Karpas-422 (cell line): Measurements from ENCODE around the gene TFDP1. TPM values are rescaled to one million over a fixed set of nuclear protein-coding genes. Genes with fewer than 3 reads are reported as not detected.

Experiments
- DNase-seq: peaks from one replicate; pipeline ENCODE4 v3.0.0-alpha.2; 2015
- H2AFZ ChIP-seq: fragments of 200-600 bp; sonication (generic); 2 replicates; pipeline ENCODE4 v1.6.1; 2014; ENCODE audit warnings: antibody characterized with exemption, low read length, mixed read lengths
- H3K27ac ChIP-seq: fragments of 200-600 bp; sonication (generic); 2 replicates; pipeline ENCODE4 v1.5.1; 2014; ENCODE audit warnings: mild to moderate bottlenecking, low read length, moderate library complexity
- H3K27me3 ChIP-seq: fragments of 200-600 bp; sonication (generic); 2 replicates; pipeline ENCODE4 v1.6.1; 2014; ENCODE audit warnings: low read length, mixed read lengths
- H3K36me3 ChIP-seq: fragments of 200-600 bp; sonication (generic); 2 replicates; pipeline ENCODE4 v1.6.1; 2014; ENCODE audit warnings: low read length, mixed read lengths; ENCODE audit not compliant: insufficient read depth
- H3K4me1 ChIP-seq: fragments of 200-600 bp; sonication (generic); 2 replicates; pipeline ENCODE4 v1.6.1; 2014; ENCODE audit warnings: mild to moderate bottlenecking, low read length, mixed read lengths
- H3K4me2 ChIP-seq: fragments of 200-600 bp; sonication (generic); 2 replicates; pipeline ENCODE4 v1.6.1; 2014; ENCODE audit warnings: low read length, low read depth, mild to moderate bottlenecking; ENCODE audit not compliant: poor library complexity, severe bottlenecking
- H3K4me3 ChIP-seq: fragments of 200-600 bp; sonication (generic); 2 replicates; pipeline ENCODE4 v1.5.1; 2014; ENCODE audit warnings: mild to moderate bottlenecking, antibody characterized with exemption, low read length, mixed read lengths
- H3K79me2 ChIP-seq: fragments of 200-600 bp; sonication (generic); 2 replicates; pipeline ENCODE4 v1.6.1; 2014; ENCODE audit warnings: mild to moderate bottlenecking, low read length, mixed read lengths
- H3K9ac ChIP-seq: fragments of 200-600 bp; sonication (generic); 2 replicates; pipeline ENCODE4 v1.6.0; 2014; ENCODE audit warnings: low read length
- H3K9me2 ChIP-seq: fragments of 200-600 bp; sonication (generic), shearing (Covaris generic); replicated peaks from 2 replicates; pipeline ENCODE4 v1.6.0; 2014; ENCODE audit warnings: mild to moderate bottlenecking, low read length, moderate library complexity; ENCODE audit not compliant: insufficient read depth
- H3K9me3 ChIP-seq: fragments of 300-700, 200-600 bp; sonication (generic); 2 replicates; pipeline ENCODE4 v1.6.1; 2014; ENCODE audit warnings: low read length, mixed read lengths
- H4K20me1 ChIP-seq: fragments of 200-600 bp; sonication (generic); 2 replicates; pipeline ENCODE4 v1.6.1; 2014; ENCODE audit warnings: mild to moderate bottlenecking, antibody characterized with exemption, low read length, low read depth; ENCODE audit not compliant: insufficient read depth
- total RNA-seq: library from RNA; depleted of rRNA; stranded (reverse); fragments of >200 nt; shearing (Covaris generic); gene quantifications from 2 replicates; pipeline ENCODE4 v1.2.3, GENCODE V29; 2014; ENCODE audit warnings: low replicate concordance; rRNA removed

Gene TFDP1
- 89.2 and 113 TPM in 2 replicates for total RNA-seq

DNA sequence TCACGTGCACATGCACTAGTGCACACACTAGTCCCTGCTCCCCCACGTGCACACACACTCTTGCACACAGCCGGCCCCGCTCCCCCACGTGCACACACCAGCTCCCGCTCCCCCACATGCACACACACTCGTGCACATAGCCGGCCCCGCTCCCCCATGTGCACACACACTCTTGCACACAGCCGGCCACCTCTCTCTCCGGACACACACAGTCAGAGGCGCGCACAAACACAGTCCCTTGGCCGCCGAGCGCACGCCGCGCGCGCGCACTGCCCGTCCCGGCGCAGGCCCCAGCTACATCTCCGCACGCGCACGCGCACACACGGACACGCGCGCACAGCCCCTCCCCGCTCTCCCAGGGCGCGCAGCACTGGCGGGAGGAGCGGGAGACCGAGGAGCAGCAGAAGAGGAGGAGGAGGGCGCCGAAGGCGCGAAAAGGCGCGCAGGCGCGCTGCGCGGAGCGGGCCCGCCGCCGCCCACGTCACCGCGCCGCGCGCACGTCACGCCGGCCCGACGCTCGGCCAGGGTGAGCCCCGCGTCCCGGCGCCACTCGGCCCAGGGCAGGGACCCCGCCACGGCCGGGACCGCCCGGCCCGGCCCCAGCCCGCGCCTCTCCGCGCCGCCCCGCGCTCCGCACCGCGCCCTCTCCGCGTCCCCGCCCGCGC, at the start of gene TFDP1:
Gene TFDP1 (plus strand): TSS at position 549 of the 665 bp plus-strand sequence. CDS start 1,085 bp downstream, outside the sequence.
- Histone ChIP-seq H3K79me2 (peaks cover 42% of the 10 kb centered on the region), H3K4me3 (peak within 1 kb of the TSS; percentile 94)

DNA sequence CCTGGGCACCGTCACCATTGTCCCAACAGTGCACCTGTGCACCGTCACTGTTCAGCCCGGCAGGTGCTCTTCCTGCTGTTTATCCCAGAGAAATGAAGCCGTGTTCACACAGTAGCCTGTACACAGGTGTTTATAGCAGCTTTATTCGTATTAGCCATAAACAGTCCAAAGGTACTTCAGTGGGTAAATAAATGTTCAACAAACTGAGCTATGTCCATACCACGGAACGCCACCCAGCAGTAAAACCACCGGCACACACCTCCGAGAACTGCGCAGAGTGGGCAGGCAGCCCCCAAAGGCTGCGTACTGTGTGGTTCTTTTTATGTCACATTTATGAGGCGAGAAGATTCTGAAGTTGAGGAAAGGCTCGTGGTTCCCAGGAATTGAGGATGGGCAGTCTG, 49.2 kb upstream of the TFDP1 start:
- Histone ChIP-seq H3K27ac (no peak overlapping the region), H3K9me2 (no peaks in the 10 kb centered on the region), H3K9me3 (no peaks in the 10 kb centered on the region), H3K4me1 (no peaks in the 10 kb centered on the region), H3K27me3 (no peaks in the 10 kb centered on the region), H3K4me3 (no peak overlapping the region), H3K9ac (no peak overlapping the region), H3K4me2 (no peak overlapping the region), H3K79me2 (peaks cover 2% of the 10 kb centered on the region; the same call in 1 of the 2 replicates), H2AFZ (no peak overlapping the region), H4K20me1 (no peaks in the 10 kb centered on the region), H3K36me3 (0 out of 2 replicates have a peak, but pooled peaks cover 2% of the 10 kb centered on the region)
- no peak for DNase-seq

More for the DNA sequence above, at the start of gene TFDP1:
- H3K9me3 ChIP-seq, result no peaks in the 10 kb centered on the region
- H3K27ac ChIP-seq, result peak within 1 kb of the TSS; percentile 57; the same call in 1 of the 2 replicates
- peaks cover 14% of the 10 kb centered on the region; the same call in 1 of the 2 replicates for H4K20me1 ChIP-seq
- H3K9me2 ChIP-seq, result no peaks in the 10 kb centered on the region
- H3K4me2 ChIP-seq, result peak within 1 kb of the TSS; percentile 96
- peaks cover 20% of the 10 kb centered on the region for H3K4me1 ChIP-seq
- H3K9ac ChIP-seq, result peak within 1 kb of the TSS; percentile 94
- H2AFZ ChIP-seq, result peak within 1 kb of the TSS; percentile 83; the same call in 1 of the 2 replicates
- no peaks in the 10 kb centered on the region; the same call in 1 of the 2 replicates for H3K27me3 ChIP-seq
- DNase-seq, result peak; percentile 98
- peaks cover 36% of the 10 kb centered on the region for H3K36me3 ChIP-seq

GRCh38 chr13:113536461-113537110, 48.0 kb upstream of the TFDP1 start:
- no peaks in the 10 kb centered on the region for H3K9me2 ChIP-seq
- no peak for DNase-seq
- no peaks in the 10 kb centered on the region for H3K27me3 ChIP-seq
- H3K27ac ChIP-seq, result no peak overlapping the region
- 0 out of 2 replicates have a peak, but pooled peaks cover 6% of the 10 kb centered on the region for H3K36me3 ChIP-seq
- no peak overlapping the region for H3K9ac ChIP-seq
- peaks cover 7% of the 10 kb centered on the region; the same call in 1 of the 2 replicates for H3K79me2 ChIP-seq
- H3K4me2 ChIP-seq, result no peak overlapping the region
- no peaks in the 10 kb centered on the region for H3K4me1 ChIP-seq
- no peak overlapping the region for H3K4me3 ChIP-seq
- H4K20me1 ChIP-seq, result no peaks in the 10 kb centered on the region
- no peaks in the 10 kb centered on the region for H3K9me3 ChIP-seq
- no peak overlapping the region for H2AFZ ChIP-seq

DNA sequence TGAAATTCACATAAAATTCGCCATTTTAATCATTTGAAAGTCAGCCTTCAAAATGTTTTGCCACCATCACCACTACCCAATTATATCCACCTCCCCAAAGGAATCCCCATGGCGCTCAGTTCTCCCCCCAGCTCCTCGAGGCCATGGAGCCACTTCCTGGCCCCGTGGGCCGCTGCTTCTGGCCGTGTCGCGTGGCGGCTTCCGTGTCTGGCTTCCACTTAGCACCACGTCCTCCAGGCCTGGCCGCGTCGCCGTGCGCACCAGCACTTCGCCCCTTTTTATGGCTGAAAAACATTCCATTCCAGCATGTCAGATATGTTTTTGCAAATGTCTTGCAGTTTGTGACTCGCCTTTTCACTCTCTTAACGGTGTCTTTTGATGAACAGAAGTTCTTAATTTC, 47.3 kb upstream of the TFDP1 start:
- Histone ChIP-seq H3K9me2 (no peaks in the 10 kb centered on the region), H2AFZ (no peak overlapping the region), H3K27ac (no peak overlapping the region), H3K36me3 (0 out of 2 replicates have a peak, but pooled peaks cover 6% of the 10 kb centered on the region), H3K4me3 (no peak overlapping the region), H4K20me1 (no peaks in the 10 kb centered on the region), H3K4me1 (no peaks in the 10 kb centered on the region), H3K4me2 (no peak overlapping the region), H3K27me3 (no peaks in the 10 kb centered on the region), H3K9me3 (no peaks in the 10 kb centered on the region), H3K9ac (no peak overlapping the region), H3K79me2 (peaks cover 7% of the 10 kb centered on the region; the same call in 1 of the 2 replicates)
- DNase-seq, result no peak

GRCh38 chr13:113537909-113538688, 46.5 kb upstream of the TFDP1 start:
- Histone ChIP-seq H3K9me3 (no peaks in the 10 kb centered on the region), H3K4me3 (no peak overlapping the region), H3K9ac (no peak overlapping the region), H4K20me1 (no peaks in the 10 kb centered on the region), H3K27me3 (no peaks in the 10 kb centered on the region), H3K4me1 (no peaks in the 10 kb centered on the region), H3K27ac (no peak overlapping the region), H3K4me2 (no peak overlapping the region), H2AFZ (no peak overlapping the region), H3K9me2 (no peaks in the 10 kb centered on the region), H3K36me3 (0 out of 2 replicates have a peak, but pooled peaks cover 6% of the 10 kb centered on the region), H3K79me2 (peaks cover 11% of the 10 kb centered on the region)
- no peak for DNase-seq

DNA sequence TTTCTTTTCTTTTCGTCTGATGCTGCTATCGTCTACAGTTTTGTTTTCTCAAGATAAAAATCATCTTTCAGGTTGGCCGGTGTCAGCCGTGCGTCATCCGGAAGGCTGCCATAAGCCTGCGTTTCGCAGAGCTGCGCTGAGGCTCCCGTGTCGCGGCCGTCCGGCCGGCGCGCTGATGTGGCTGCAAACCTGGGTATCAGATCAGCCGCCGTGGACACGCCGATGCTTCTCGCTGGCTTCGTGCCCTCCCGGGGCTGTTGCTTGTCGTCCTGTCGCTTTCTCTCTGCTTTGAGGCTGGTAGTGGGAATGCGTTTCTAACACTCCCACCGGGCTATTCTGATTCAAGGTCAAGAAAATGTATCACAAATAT, 45.9 kb upstream of the TFDP1 start:
- DNase-seq, result no peak
- no peaks in the 10 kb centered on the region for H4K20me1 ChIP-seq
- no peak overlapping the region for H2AFZ ChIP-seq
- no peak overlapping the region for H3K4me3 ChIP-seq
- H3K36me3 ChIP-seq, result 0 out of 2 replicates have a peak, but pooled peaks cover 6% of the 10 kb centered on the region
- H3K9me3 ChIP-seq, result no peaks in the 10 kb centered on the region
- no peak overlapping the region for H3K4me2 ChIP-seq
- no peak overlapping the region for H3K9ac ChIP-seq
- no peaks in the 10 kb centered on the region for H3K4me1 ChIP-seq
- peaks cover 11% of the 10 kb centered on the region for H3K79me2 ChIP-seq
- H3K27me3 ChIP-seq, result no peaks in the 10 kb centered on the region
- no peaks in the 10 kb centered on the region for H3K9me2 ChIP-seq
- no peak overlapping the region for H3K27ac ChIP-seq

GRCh38 chr13:113539176-113539575, 45.4 kb upstream of the TFDP1 start:
- H3K4me1 ChIP-seq, result no peaks in the 10 kb centered on the region
- no peaks in the 10 kb centered on the region for H3K9me2 ChIP-seq
- DNase-seq, result no peak
- H3K27ac ChIP-seq, result no peak overlapping the region
- no peak overlapping the region for H3K4me2 ChIP-seq
- H3K4me3 ChIP-seq, result no peak overlapping the region
- no peaks in the 10 kb centered on the region for H3K9me3 ChIP-seq
- H3K27me3 ChIP-seq, result no peaks in the 10 kb centered on the region
- H4K20me1 ChIP-seq, result no peaks in the 10 kb centered on the region
- H3K36me3 ChIP-seq, result 0 out of 2 replicates have a peak, but pooled peaks cover 6% of the 10 kb centered on the region
- H2AFZ ChIP-seq, result no peak overlapping the region
- H3K9ac ChIP-seq, result no peak overlapping the region
- peaks cover 13% of the 10 kb centered on the region for H3K79me2 ChIP-seq

- Histone ChIP-seq H3K9me2 (no peaks in the 10 kb centered on the region), H3K27me3 (no peaks in the 10 kb centered on the region), H3K4me2 (no peak overlapping the region), H3K9ac (no peak overlapping the region), H3K4me3 (no peak overlapping the region), H4K20me1 (no peaks in the 10 kb centered on the region), H3K79me2 (peaks cover 19% of the 10 kb centered on the region), H3K4me1 (no peaks in the 10 kb centered on the region), H3K27ac (no peak overlapping the region), H2AFZ (no peak overlapping the region), H3K9me3 (no peaks in the 10 kb centered on the region), H3K36me3 (0 out of 2 replicates have a peak, but pooled peaks cover 6% of the 10 kb centered on the region)
- DNase-seq, result no peak
These were observed 44.7 kb upstream of the TFDP1 start for GRCh38 chr13:113539822-113540221.
